OCI-LY7 (cell line): ENCODE data around the gene KCTD10. TPM values are rescaled to one million over a fixed set of nuclear protein-coding genes. Genes with fewer than 3 reads are reported as not detected.

Experiments used
- BruUV-seq: library from RNA; stranded (reverse); fragments of 400-500 nt; replicated peaks from 2 replicates; lab custom pipeline; 2021; lab: Mats Ljungman, UMichigan
- CTCF ChIA-PET: fragments of 300-600 bp; sonication (Branson Sonifier 250); formaldehyde crosslinking; loops from one replicate; lab custom pipeline; 2022; ENCODE audit warnings: antibody characterized with exemption; ENCODE audit not compliant: unreplicated experiment; lab: Charles Lee
- POLR2A ChIA-PET: fragments of 300-600 bp; sonication (Branson Sonifier 250); formaldehyde crosslinking; loops from one replicate; lab custom pipeline; 2022; ENCODE audit warnings: antibody characterized with exemption; lab: Charles Lee
- DNase-seq: peaks from one replicate; pipeline ENCODE4 v3.0.0-alpha.2; 2015; ENCODE audit warnings: low spot score
- H2AFZ ChIP-seq: fragments of 200-600 bp; sonication (generic), shearing (Covaris generic); 2 replicates; pipeline ENCODE4 v1.6.1; 2014; ENCODE audit warnings: mild to moderate bottlenecking, antibody characterized with exemption, low read length, moderate library complexity
- H3K27ac ChIP-seq: fragments of 200-600 bp; sonication (generic); 2 replicates; pipeline ENCODE4 v1.5.1; 2014; ENCODE audit warnings: mixed run types, low read depth, mild to moderate bottlenecking, moderate library complexity, low read length, inconsistent platforms; ENCODE audit not compliant: poor library complexity, severe bottlenecking
- H3K36me3 ChIP-seq: fragments of 200-600 bp; sonication (generic); 2 replicates; pipeline ENCODE4 v1.6.1; 2014; ENCODE audit warnings: mild to moderate bottlenecking, antibody characterized with exemption, low read length, moderate library complexity, mixed read lengths; ENCODE audit not compliant: insufficient read depth
- H3K4me1 ChIP-seq: fragments of 200-600 bp; sonication (generic); 2 replicates; pipeline ENCODE4 v1.5.1; 2014; ENCODE audit warnings: mild to moderate bottlenecking, low read length; ENCODE audit not compliant: insufficient read depth, poor library complexity, severe bottlenecking
- H3K4me2 ChIP-seq: fragments of 200-600 bp; sonication (generic); 2 replicates; pipeline ENCODE4 v1.6.1; 2014; ENCODE audit warnings: mild to moderate bottlenecking, low read length
- H3K4me3 ChIP-seq: fragments of 200-600 bp; sonication (generic); 2 replicates; pipeline ENCODE4 v1.5.1; 2014; ENCODE audit warnings: mild to moderate bottlenecking, low read depth, low read length; ENCODE audit not compliant: poor library complexity, severe bottlenecking
- H3K79me2 ChIP-seq: fragments of 200-600 bp; sonication (generic); 2 replicates; pipeline ENCODE4 v1.6.1; 2016; ENCODE audit warnings: low read depth, mild to moderate bottlenecking, low read length, moderate library complexity, mixed read lengths; ENCODE audit not compliant: insufficient read depth
- H3K9me2 ChIP-seq: fragments of 200-600 bp; sonication (generic); 2 replicates; pipeline ENCODE4 v1.6.1; 2016; ENCODE audit warnings: mild to moderate bottlenecking, low read length, mixed read lengths; ENCODE audit not compliant: insufficient read depth
- H3K9me3 ChIP-seq: fragments of 200-600 bp; sonication (generic); 2 replicates; pipeline ENCODE4 v1.6.1; 2014; ENCODE audit warnings: mild to moderate bottlenecking, mixed run types, low read length, mixed read lengths
- H4K20me1 ChIP-seq: fragments of 200-600 bp; sonication (generic); 2 replicates; pipeline ENCODE4 v1.6.1; 2014; ENCODE audit warnings: mild to moderate bottlenecking, antibody characterized with exemption, low read length, moderate library complexity, mixed read lengths; ENCODE audit not compliant: insufficient read depth
- EZH2phosphoT487 ChIP-seq: fragments of 200-600 bp; sonication (generic); IDR thresholded peaks from 2 replicates; pipeline ENCODE4 v1.6.1; 2018; ENCODE audit warnings: low read depth, borderline replicate concordance, mild to moderate bottlenecking, mixed run types, antibody characterized with exemption, low read length, moderate library complexity, mixed read lengths
- intact Hi-C: fragments of 100-400 bp; cut with micrococcal nuclease; formaldehyde crosslinking; loops from one replicate; pipeline ENCODE4 v1.10.0; 2022; ENCODE audit not compliant: unreplicated experiment
- total RNA-seq, 2 experiments: library from RNA; depleted of rRNA in 1 of 2; stranded (reverse); fragments of >200 nt in 1 of 2; shearing (Covaris generic) in 1 of 2; gene quantifications; 2 replicates each; pipeline ENCODE4 v1.2.3, GENCODE V29; 2014 to 2022
- TF ChIP-seq, protein P1 (sequence below): fragments of 200-600 bp; sonication (generic); conservative IDR thresholded peaks from 2 replicates; pipeline ENCODE4 v1.5.1; 2014; ENCODE audit warnings: mild to moderate bottlenecking, antibody characterized with exemption, low read length, moderate library complexity, mixed read lengths

The KCTD10 gene
- total RNA-seq, 2 experiments from 2014 or later, result 28.1 to 45.7 TPM

DNA sequence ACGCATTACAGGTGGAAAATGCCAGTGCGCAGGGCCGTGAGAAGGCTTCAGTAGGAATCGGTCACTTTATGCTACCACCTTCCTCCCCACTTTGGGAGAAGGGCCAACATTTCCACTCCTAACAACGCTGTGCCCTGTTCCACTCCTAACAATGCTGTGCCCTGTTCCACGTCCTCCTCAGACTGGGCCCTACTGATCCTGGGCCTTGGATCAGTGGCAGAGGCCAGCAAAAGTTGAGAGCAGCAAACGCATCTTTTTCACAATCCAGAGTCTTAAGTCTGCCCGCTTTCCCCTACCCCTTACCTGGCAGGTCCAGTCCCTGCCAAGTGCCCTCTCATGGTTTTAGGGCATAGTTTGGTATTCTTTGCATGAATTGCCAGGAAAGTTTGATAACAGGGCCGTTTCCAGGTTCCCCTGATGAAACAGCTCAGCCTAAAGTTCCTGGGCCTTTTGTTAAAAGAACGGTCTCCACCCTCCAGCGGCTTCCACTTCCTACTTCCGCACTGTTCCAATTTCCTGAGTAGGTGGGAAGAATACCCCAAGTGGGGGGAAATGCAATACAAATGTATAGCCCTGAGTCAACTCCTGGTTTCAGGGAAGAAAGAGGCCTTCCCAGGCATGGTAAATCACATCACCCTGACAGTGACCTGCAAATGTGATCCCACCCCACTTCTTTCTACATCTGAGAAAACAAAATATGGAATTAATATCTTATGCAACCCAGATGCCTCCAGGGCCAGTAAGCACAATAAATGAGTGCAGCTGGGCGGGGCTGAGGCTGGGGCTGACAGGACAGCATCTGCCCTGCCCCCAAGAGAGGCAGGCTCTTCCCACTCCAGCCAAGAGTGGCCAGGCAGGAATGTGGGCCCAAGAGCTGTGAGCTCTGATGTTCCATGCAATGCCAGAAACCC is 15.0 kb downstream of the KCTD10 start:
- TF ChIP-seq, protein P1, sequence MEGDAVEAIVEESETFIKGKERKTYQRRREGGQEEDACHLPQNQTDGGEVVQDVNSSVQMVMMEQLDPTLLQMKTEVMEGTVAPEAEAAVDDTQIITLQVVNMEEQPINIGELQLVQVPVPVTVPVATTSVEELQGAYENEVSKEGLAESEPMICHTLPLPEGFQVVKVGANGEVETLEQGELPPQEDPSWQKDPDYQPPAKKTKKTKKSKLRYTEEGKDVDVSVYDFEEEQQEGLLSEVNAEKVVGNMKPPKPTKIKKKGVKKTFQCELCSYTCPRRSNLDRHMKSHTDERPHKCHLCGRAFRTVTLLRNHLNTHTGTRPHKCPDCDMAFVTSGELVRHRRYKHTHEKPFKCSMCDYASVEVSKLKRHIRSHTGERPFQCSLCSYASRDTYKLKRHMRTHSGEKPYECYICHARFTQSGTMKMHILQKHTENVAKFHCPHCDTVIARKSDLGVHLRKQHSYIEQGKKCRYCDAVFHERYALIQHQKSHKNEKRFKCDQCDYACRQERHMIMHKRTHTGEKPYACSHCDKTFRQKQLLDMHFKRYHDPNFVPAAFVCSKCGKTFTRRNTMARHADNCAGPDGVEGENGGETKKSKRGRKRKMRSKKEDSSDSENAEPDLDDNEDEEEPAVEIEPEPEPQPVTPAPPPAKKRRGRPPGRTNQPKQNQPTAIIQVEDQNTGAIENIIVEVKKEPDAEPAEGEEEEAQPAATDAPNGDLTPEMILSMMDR, result no peak
- no peak for TF ChIP-seq EZH2phosphoT487
- Histone ChIP-seq H3K36me3 (peaks cover 53% of the 10 kb centered on the region), H2AFZ (no peak overlapping the region), H3K27ac (peak overlapping the region; percentile 24), H4K20me1 (no peaks in the 10 kb centered on the region), H3K9me3 (no peaks in the 10 kb centered on the region), H3K9me2 (no peaks in the 10 kb centered on the region), H3K4me2 (no peak overlapping the region), H3K4me3 (no peak overlapping the region), H3K79me2 (peaks cover 12% of the 10 kb centered on the region; the same call in 1 of the 2 replicates), H3K4me1 (peaks cover 13% of the 10 kb centered on the region)
- POLR2A ChIA-PET, result interaction anchor here (0.6 to 1.2 kb wide), 2 partner anchors 16 to 54 kb away, joined by 3 to 5 read pairs; partner anchors contain the start of genes KCTD10 and UBE3B
- CTCF ChIA-PET, result no interaction called here
- DNase-seq, result no peak
- BruUV-seq, result no TSS peak
- intact Hi-C loops, result no loop called here

GRCh38 chr12:109461049-109461845 is 15.9 kb downstream of the KCTD10 start:
- CTCF ChIA-PET, result no interaction called here
- H3K9me2 ChIP-seq, result no peaks in the 10 kb centered on the region

More at GRCh38 chr12:109461049-109461845, 15.9 kb downstream of the KCTD10 start:
- Histone ChIP-seq H3K4me2 (peak overlapping the region; percentile 43), H3K4me3 (no peak overlapping the region), H4K20me1 (no peaks in the 10 kb centered on the region), H3K4me1 (peaks cover 13% of the 10 kb centered on the region), H3K79me2 (peaks cover 12% of the 10 kb centered on the region; the same call in 1 of the 2 replicates), H3K36me3 (peaks cover 55% of the 10 kb centered on the region), H3K9me3 (no peaks in the 10 kb centered on the region), H3K27ac (peak overlapping the region; percentile 24), H2AFZ (no peak overlapping the region)
- no peak for TF ChIP-seq EZH2phosphoT487
- TF ChIP-seq, protein P1, result no peak
- no TSS peak for BruUV-seq
- peak; percentile 50 for DNase-seq
- intact Hi-C loops, result no loop called here
- POLR2A ChIA-PET, result interaction anchor here (0.6 to 1.2 kb wide), 2 partner anchors 16 to 55 kb away, joined by 3 to 5 read pairs; partner anchors contain the start of genes KCTD10 and UBE3B
